Measurements from ENCODE around the gene PDK4. TPM values are rescaled to one million over a fixed set of nuclear protein-coding genes. Genes with fewer than 3 reads are reported as not detected.

Gene PDK4
- total RNA-seq, 5 donors from 2014 or later (not counting 1 experiment from before 2014, with no cell fraction given): 0.44 to 0.67 (median 0.62) TPM; not detected in 2

GRCh38 chr7:95537468-95537867 lies 58.8 kb downstream of the PDK4 start:
- Histone ChIP-seq H3K4me1 (ENCODE audit: control insufficient read depth in 1 of 2, extremely low read depth in 1 of 2, insufficient read depth in 2 of 2, low read length in 2 of 2) (no peaks in the 10 kb centered on the region), H3K9me3 (no peaks in the 10 kb centered on the region), H3K27me3 (replicated peaks in 1 of 2; ENCODE audit: control insufficient read depth in 2 of 2, extremely low read depth in 1 of 2, insufficient read depth in 2 of 2, low read length in 1 of 2) (peaks cover 0 to 2% of the 10 kb centered on the region in 2 experiments), H3K27ac (ENCODE audit: low read length) (no peak overlapping the region), H3K36me3 (ENCODE audit: control insufficient read depth in 2 of 2, extremely low read depth in 1 of 2, insufficient read depth in 1 of 2, low read length in 1 of 2) (no peaks in the 10 kb centered on the region), H3K4me3 (ENCODE audit: control insufficient read depth in 1 of 2, extremely low read depth in 1 of 2, low read length in 1 of 2) (no peak overlapping the region)
- H3K36me3 Mint-ChIP-seq: no peaks in the 10 kb centered on the region
- CTCF ChIA-PET: no interaction called here
- H3K4me1 Mint-ChIP-seq: no peaks in the 10 kb centered on the region
- no peaks in the 10 kb centered on the region for H3K9me3 Mint-ChIP-seq
- H3K27me3 Mint-ChIP-seq: peaks cover 5 to 12% of the 10 kb centered on the region in 2 donors
- no CpG with 5 or more reads among the region's 2 CpGs for WGBS (ENCODE audit: insufficient coverage)
- H3K27ac Mint-ChIP-seq: no peak overlapping the region
- no peak for ATAC-seq (replicated peaks in 1 of 4)
- POLR2A ChIA-PET: no interaction called here
- DNase-seq: no peak
- no peak overlapping the region for H3K4me3 Mint-ChIP-seq

GRCh38 chr7:95536656-95537311 lies 59.5 kb downstream of the PDK4 start:
- Histone ChIP-seq H3K36me3 (ENCODE audit: control insufficient read depth in 2 of 2, extremely low read depth in 1 of 2, insufficient read depth in 1 of 2, low read length in 1 of 2) (no peaks in the 10 kb centered on the region), H3K27ac (ENCODE audit: low read length) (no peak overlapping the region), H3K4me3 (ENCODE audit: control insufficient read depth in 1 of 2, extremely low read depth in 1 of 2, low read length in 1 of 2) (no peak overlapping the region), H3K4me1 (ENCODE audit: control insufficient read depth in 1 of 2, extremely low read depth in 1 of 2, insufficient read depth in 2 of 2, low read length in 2 of 2) (no peaks in the 10 kb centered on the region), H3K27me3 (replicated peaks in 1 of 2; ENCODE audit: control insufficient read depth in 2 of 2, extremely low read depth in 1 of 2, insufficient read depth in 2 of 2, low read length in 1 of 2) (peaks cover 0 to 2% of the 10 kb centered on the region in 2 experiments), H3K9me3 (no peaks in the 10 kb centered on the region)
- ATAC-seq (replicated peaks in 1 of 4) (no peak), DNase-seq (no peak)
- no peak overlapping the region for H3K4me3 Mint-ChIP-seq
- no peaks in the 10 kb centered on the region for H3K4me1 Mint-ChIP-seq
- H3K36me3 Mint-ChIP-seq: no peaks in the 10 kb centered on the region
- ChIA-PET CTCF (no interaction called here), POLR2A (no interaction called here)
- WGBS (ENCODE audit: insufficient coverage): no CpG with 5 or more reads among the region's 2 CpGs
- no peaks in the 10 kb centered on the region for H3K9me3 Mint-ChIP-seq
- peaks cover 5 to 12% of the 10 kb centered on the region in 2 donors for H3K27me3 Mint-ChIP-seq
- H3K27ac Mint-ChIP-seq: no peak overlapping the region

- CTCF ChIA-PET: no interaction called here
- H3K27ac ChIP-seq (ENCODE audit: low read length): no peak overlapping the region
- ATAC-seq (replicated peaks in 1 of 4) (no peak), DNase-seq (no peak)
- H3K4me3 ChIP-seq (ENCODE audit: control insufficient read depth in 1 of 2, extremely low read depth in 1 of 2, low read length in 1 of 2): no peak overlapping the region
- 40% methylated on average over 1 of the region's 1 CpG for WGBS (ENCODE audit: insufficient coverage)
- Mint-ChIP-seq H3K36me3 (no peaks in the 10 kb centered on the region), H3K4me3 (no peak overlapping the region), H3K4me1 (no peaks in the 10 kb centered on the region), H3K27me3 (peaks cover 5 to 12% of the 10 kb centered on the region in 2 donors), H3K27ac (no peak overlapping the region), H3K9me3 (no peaks in the 10 kb centered on the region)
- no peaks in the 10 kb centered on the region for H3K36me3 ChIP-seq (ENCODE audit: control insufficient read depth in 2 of 2, extremely low read depth in 1 of 2, insufficient read depth in 1 of 2, low read length in 1 of 2)
- peaks cover 0 to 2% of the 10 kb centered on the region in 2 experiments for H3K27me3 ChIP-seq (replicated peaks in 1 of 2; ENCODE audit: control insufficient read depth in 2 of 2, extremely low read depth in 1 of 2, insufficient read depth in 2 of 2, low read length in 1 of 2)
- H3K4me1 ChIP-seq (ENCODE audit: control insufficient read depth in 1 of 2, extremely low read depth in 1 of 2, insufficient read depth in 2 of 2, low read length in 2 of 2): no peaks in the 10 kb centered on the region
- POLR2A ChIA-PET: no interaction called here
- H3K9me3 ChIP-seq: no peaks in the 10 kb centered on the region
Measured at GRCh38 chr7:95535662-95536061, 60.7 kb downstream of the PDK4 start.

- H3K4me3 Mint-ChIP-seq: no peak overlapping the region
- DNase-seq (no peak), ATAC-seq (replicated peaks in 1 of 4) (no peak)
- no peaks in the 10 kb centered on the region for H3K36me3 ChIP-seq (ENCODE audit: control insufficient read depth in 2 of 2, extremely low read depth in 1 of 2, insufficient read depth in 1 of 2, low read length in 1 of 2)
- H3K4me1 ChIP-seq (ENCODE audit: control insufficient read depth in 1 of 2, extremely low read depth in 1 of 2, insufficient read depth in 2 of 2, low read length in 2 of 2): no peaks in the 10 kb centered on the region
- H3K27ac ChIP-seq (ENCODE audit: low read length): no peak overlapping the region
- H3K27me3 ChIP-seq (replicated peaks in 1 of 2; ENCODE audit: control insufficient read depth in 2 of 2, extremely low read depth in 1 of 2, insufficient read depth in 2 of 2, low read length in 1 of 2): peaks cover 0 to 2% of the 10 kb centered on the region in 2 experiments
- ChIA-PET CTCF (no interaction called here), POLR2A (no interaction called here)
- H3K36me3 Mint-ChIP-seq: no peaks in the 10 kb centered on the region
- no peaks in the 10 kb centered on the region for H3K9me3 ChIP-seq
- H3K27me3 Mint-ChIP-seq: peaks cover 5% of the 10 kb centered on the region in 2 donors
- no peaks in the 10 kb centered on the region for H3K9me3 Mint-ChIP-seq
- WGBS (ENCODE audit: insufficient coverage): 89% methylated on average over 1 of the region's 2 CpGs
- no peaks in the 10 kb centered on the region for H3K4me1 Mint-ChIP-seq
- no peak overlapping the region for H3K27ac Mint-ChIP-seq
- H3K4me3 ChIP-seq (ENCODE audit: control insufficient read depth in 1 of 2, extremely low read depth in 1 of 2, low read length in 1 of 2): no peak overlapping the region
Measured at GRCh38 chr7:95534796-95535195, 61.5 kb downstream of the PDK4 start.

Other genes starting within 250 kb of the PDK4 start
- under 1 TPM in 2 of 5 donors, not detected in 3; 0.28 to 0.41 TPM for gene PON3, start 200.1 kb downstream of the PDK4 start, total RNA-seq
- 10 to 100 TPM in 1 of 5 donors, 1 to 10 TPM in 4; 4.3 to 11.4 (median 7.0) TPM for gene PON2, start 161.5 kb downstream of the PDK4 start, total RNA-seq
- gene ASB4, start 110.6 kb downstream of the PDK4 start, total RNA-seq: under 1 TPM in 1 of 5 donors, not detected in 4; 0.09 TPM
- gene DYNC1I1, start 176.0 kb upstream of the PDK4 start, total RNA-seq: under 1 TPM in 1 of 5 donors, not detected in 4; 0.16 TPM